GM12878 (cell line): ENCODE data around the gene DNAJC18. TPM values are rescaled to one million over a fixed set of nuclear protein-coding genes. Genes with fewer than 3 reads are reported as not detected.

ENCODE experiments used
- ATAC-seq: fragments of 200-7000 bp; cut with Tn5 transposase; 3 replicates; pipeline ENCODE4 v1.9.1; 2020; ENCODE audit warnings: mild to moderate bottlenecking, moderate library complexity
- BruUV-seq: library from RNA; stranded (reverse); fragments of 400-500 nt; replicated peaks from 2 replicates; lab custom pipeline; 2021; lab: Mats Ljungman, UMichigan
- CTCF ChIA-PET: fragments of 300-600 bp; sonication (Branson Sonifier 250); formaldehyde crosslinking; extraction: SDS; loops from one replicate; lab custom pipeline; 2021; ENCODE audit warnings: inconsistent platforms; lab: Yijun Ruan, JAX
- POLR2A ChIA-PET: fragments of 350-600 bp; formaldehyde crosslinking; extraction: SDS; loops from one replicate; lab custom pipeline; 2021; ENCODE audit warnings: inconsistent platforms; lab: Charles Lee
- RAD21 ChIA-PET: fragments of 300-600 bp; sonication (Branson Sonifier 250); formaldehyde crosslinking; loops from one replicate; lab custom pipeline; 2023; ENCODE audit warnings: antibody characterized with exemption; ENCODE audit not compliant: unreplicated experiment; lab: Charles Lee
- SMC1A ChIA-PET: fragments of 300-600 bp; sonication (Branson Sonifier 250); formaldehyde crosslinking; loops from one replicate; lab custom pipeline; 2023; ENCODE audit not compliant: unreplicated experiment, uncharacterized antibody; lab: Charles Lee
- DNase-seq: peaks from one replicate; pipeline ENCODE4 v3.0.0-alpha.2; 2011; ENCODE audit warnings: low read depth, low spot score
- FAIRE-seq: peaks from 3 replicates; lab custom pipeline; 2011; peaks lifted over from hg19 to GRCh38; lab: Jason Lieb, UNC
- H2AFZ ChIP-seq: 2 replicates; pipeline ENCODE4 v1.6.0; 2011; ENCODE audit warnings: low read depth, low read length, control low read depth; ENCODE audit not compliant: control insufficient read depth
- H3K27ac ChIP-seq: 2 replicates; pipeline ENCODE4 v1.5.1; 2011; ENCODE audit warnings: control low read depth; ENCODE audit not compliant: control insufficient read depth, insufficient read depth
- H3K27me3 ChIP-seq, 2 experiments: replicated peaks in 1 of 2; 2 replicates each; pipeline versions ENCODE4 v1.6.0 to v1.6.1; 2011; ENCODE audit warnings: low read length in 1 of 2; ENCODE audit not compliant: control insufficient read depth in 2 of 2, insufficient read depth in 2 of 2
- H3K36me3 ChIP-seq, 2 experiments: 2 replicates each; pipeline ENCODE4 v1.5.1; 2011; ENCODE audit warnings: low read length in 1 of 2; ENCODE audit not compliant: control insufficient read depth in 2 of 2, insufficient read depth in 2 of 2
- H3K4me1 ChIP-seq: 2 replicates; pipeline ENCODE4 v1.6.1; 2011; ENCODE audit warnings: mild to moderate bottlenecking, low read length, moderate library complexity, mixed read lengths; ENCODE audit not compliant: control insufficient read depth, insufficient read depth
- H3K4me2 ChIP-seq: 2 replicates; pipeline ENCODE4 v1.6.0; 2011; ENCODE audit warnings: control low read depth; ENCODE audit not compliant: control insufficient read depth, insufficient read depth
- H3K4me3 ChIP-seq: fragments of 200-600 bp; sonication (generic); 2 replicates; pipeline ENCODE4 v1.5.1; 2016
- H3K79me2 ChIP-seq: 2 replicates; pipeline ENCODE4 v1.6.0; 2011; ENCODE audit warnings: low read length; ENCODE audit not compliant: control insufficient read depth, insufficient read depth
- H3K9ac ChIP-seq: 2 replicates; pipeline ENCODE4 v1.8.0; 2011; ENCODE audit warnings: low read length, control low read depth, mixed read lengths; ENCODE audit not compliant: control insufficient read depth, insufficient read depth
- H3K9me3 ChIP-seq: replicated peaks from 3 replicates; pipeline ENCODE4 v1.5.1; 2011; ENCODE audit warnings: mild to moderate bottlenecking, low read length; ENCODE audit not compliant: control insufficient read depth, insufficient read depth
- H4K20me1 ChIP-seq: 2 replicates; pipeline ENCODE4 v1.6.0; 2011; ENCODE audit not compliant: control insufficient read depth, insufficient read depth
- NR2C2 ChIP-seq: IDR thresholded peaks from 2 replicates; pipeline ENCODE4 v1.6.1; 2011; ENCODE audit warnings: borderline replicate concordance, low read depth; ENCODE audit not compliant: control insufficient read depth, insufficient read length
- RBBP5 ChIP-seq: fragments of 200-600 bp; sonication (generic); conservative IDR thresholded peaks from 2 replicates; pipeline ENCODE4 v1.6.1; 2016
- SUPT20H ChIP-seq: IDR thresholded peaks from 2 replicates; pipeline ENCODE4 v1.6.1; 2011; ENCODE audit warnings: low read depth, mild to moderate bottlenecking, low read length, moderate library complexity, borderline replicate concordance; ENCODE audit not compliant: control insufficient read depth
- ZNF217 ChIP-seq: fragments of 450-650 bp; IDR thresholded peaks from 2 replicates; pipeline ENCODE4 v1.6.1; 2017; ENCODE audit warnings: antibody characterized with exemption, mild to moderate bottlenecking
- WGBS: methylation state at CpG from one replicate; pipeline ENCODE4 v1.1.6; 2016; ENCODE audit warnings: low lambda C conversion rate; ENCODE audit not compliant: insufficient replicate concordance, insufficient coverage; ENCODE audit errors: missing lambda C conversion rate; 5-methylcytosine and 5-hydroxymethylcytosine counted together
- in situ Hi-C: fragments of 300-500 bp; cut with MboI; formaldehyde crosslinking; loops from 9 replicates; pipeline ENCODE4 v1.14.3; 2018; ENCODE audit warnings: mixed read lengths
- intact Hi-C: fragments of 100-400 bp; cut with micrococcal nuclease; formaldehyde crosslinking; loops from one replicate; pipeline ENCODE4 v1.14.2; 2022; ENCODE audit not compliant: unreplicated experiment
- polyA plus RNA-seq, 11 experiments: library from polyadenylated mRNA; depleted of rRNA in 4 of 11; unstranded in 6 of 11; stranded (reverse) in 5 of 11; fragments of >200 nt; fragmentation: Nextera tagmentation in 4 of 11; fragmentation: Illumina TruSeq in 1 of 11; extraction: Ambion mirVana in 4 of 11; extraction: Trizol in 1 of 11; gene quantifications; 1 replicate in 1 of 11; 2 replicates in 10 of 11; pipeline versions ENCODE4 v1.2.1 to v1.2.3, GENCODE V29; 2011 to 2016; ENCODE audit warnings: inconsistent platforms in 2 of 11, missing spikeins in 2 of 11, low read depth in 1 of 11
- total RNA-seq, 4 experiments: library from RNA; depleted of rRNA in 3 of 4; stranded (reverse); fragments of >200 nt in 3 of 4; fragmentation: Illumina TruSeq in 1 of 4; extraction: Trizol in 1 of 4; gene quantifications; 2 replicates each; pipeline versions ENCODE4 v1.2.1 to v1.2.3, GENCODE V29; 2013 to 2021
- TF ChIP-seq, protein P1 (sequence below): fragments of 450-650 bp; IDR thresholded peaks from 2 replicates; pipeline ENCODE4 v1.6.1; 2014; ENCODE audit warnings: mild to moderate bottlenecking
- TF ChIP-seq, protein P2 (sequence below): fragments of 450-650 bp; IDR thresholded peaks from 2 replicates; pipeline ENCODE4 v1.6.1; 2017; ENCODE audit warnings: antibody characterized with exemption, mild to moderate bottlenecking, moderate library complexity

DNAJC18 gene
- total and polyA plus RNA-seq, 10 of the 15 experiments (the other 5 are each of a cell fraction or from before 2014, with no cell fraction given): 6.4 to 26.7 (median 17.7) TPM

DNA sequence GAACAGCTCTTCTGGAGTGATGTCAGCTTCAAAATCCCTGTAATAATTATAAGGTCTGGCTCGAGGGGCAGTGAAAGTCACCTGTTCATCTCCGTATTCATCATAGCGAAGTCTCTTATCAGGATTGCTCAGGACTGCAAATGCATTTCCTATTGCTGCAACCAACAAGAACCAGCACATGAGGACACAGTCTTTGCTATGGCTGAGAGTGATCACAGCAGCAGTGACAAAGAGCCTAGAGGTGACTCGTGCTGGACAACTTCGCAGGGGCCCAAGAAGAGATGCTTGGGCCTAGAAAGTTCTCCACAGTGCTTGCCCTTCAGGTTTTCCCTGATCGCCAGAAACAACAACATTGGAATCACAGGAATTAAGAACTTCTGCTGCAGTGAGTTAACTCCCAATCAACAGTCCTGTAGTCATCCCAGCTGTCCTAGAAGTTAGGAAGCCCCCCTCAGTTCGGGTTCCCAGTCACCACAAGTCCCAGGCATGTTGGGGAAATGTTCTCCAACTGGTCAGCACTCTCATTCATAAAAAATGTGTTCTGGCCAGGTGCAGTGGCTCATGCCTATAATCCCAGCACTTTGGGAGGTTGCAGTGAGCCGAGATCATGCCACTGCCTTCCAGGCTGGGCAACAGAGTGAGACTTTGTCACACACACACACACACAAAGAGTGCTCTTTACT, 13.0 kb downstream of the DNAJC18 start (continued):
- TF ChIP-seq, protein P1, sequence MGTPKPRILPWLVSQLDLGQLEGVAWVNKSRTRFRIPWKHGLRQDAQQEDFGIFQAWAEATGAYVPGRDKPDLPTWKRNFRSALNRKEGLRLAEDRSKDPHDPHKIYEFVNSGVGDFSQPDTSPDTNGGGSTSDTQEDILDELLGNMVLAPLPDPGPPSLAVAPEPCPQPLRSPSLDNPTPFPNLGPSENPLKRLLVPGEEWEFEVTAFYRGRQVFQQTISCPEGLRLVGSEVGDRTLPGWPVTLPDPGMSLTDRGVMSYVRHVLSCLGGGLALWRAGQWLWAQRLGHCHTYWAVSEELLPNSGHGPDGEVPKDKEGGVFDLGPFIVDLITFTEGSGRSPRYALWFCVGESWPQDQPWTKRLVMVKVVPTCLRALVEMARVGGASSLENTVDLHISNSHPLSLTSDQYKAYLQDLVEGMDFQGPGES: no peak
- TF ChIP-seq ZNF217 (no peak), SUPT20H (no peak)

DNA sequence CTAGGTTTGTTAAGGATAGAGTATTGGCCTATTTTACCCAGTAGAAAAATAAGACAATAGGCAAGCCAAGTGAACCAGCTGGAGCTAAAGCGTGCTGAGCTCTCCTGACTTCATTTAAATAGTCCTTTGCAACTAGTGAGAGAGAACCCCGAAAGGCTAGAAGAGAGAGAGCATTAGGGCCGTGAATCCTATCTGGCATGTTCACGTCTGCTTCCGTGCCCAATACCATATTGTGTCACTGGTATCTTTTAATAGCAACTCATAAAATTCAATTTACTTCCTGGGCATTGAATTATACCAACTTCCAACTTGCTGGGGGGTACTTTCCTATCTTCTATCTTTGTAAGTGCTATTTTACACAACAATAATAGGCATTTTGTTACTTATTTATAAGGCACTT, 13.8 kb downstream of the DNAJC18 start:
- Histone ChIP-seq H3K4me3 (no peak overlapping the region), H3K4me1 (no peaks in the 10 kb centered on the region), H3K4me2 (no peak overlapping the region), H3K36me3 (peaks cover 2 to 3% of the 10 kb centered on the region in 2 experiments; a peak in 2 of 4 replicates), H3K27ac (no peak overlapping the region), H3K9me3 (no peaks in the 10 kb centered on the region), H3K79me2 (no peaks in the 10 kb centered on the region), H3K27me3 (no peaks in the 10 kb centered on the region), H4K20me1 (no peaks in the 10 kb centered on the region), H3K9ac (no peak overlapping the region), H2AFZ (no peak overlapping the region)
- ATAC-seq (no peak), DNase-seq (no peak), FAIRE-seq (no peak)
- ChIA-PET CTCF (interaction anchor here (1.2 to 9.5 kb wide), 7 partner anchors 9 to 340 kb away, joined by 3 to 491 read pairs (median 5); partner anchors contain the start of gene DNAJC18), SMC1A (interaction anchor here (1.4 to 5.3 kb wide), 6 partner anchors 12 to 265 kb away, joined by 4 to 235 read pairs (median 20); partner anchors contain the start of gene DNAJC18), POLR2A (interaction anchor here (2.4 kb wide), 1 partner anchor 88 kb away, joined by 12 read pairs; no protein-coding TSS in a partner anchor), RAD21 (interaction anchor here (1.1 to 9.2 kb wide), 3 partner anchors 12 to 88 kb away, joined by 3 to 241 read pairs (median 8); no protein-coding TSS in a partner anchor)
- WGBS: 84% methylated on average over 5 of the region's 5 CpGs
- BruUV-seq: no TSS peak
- TF ChIP-seq RBBP5 (no peak), NR2C2 (no peak)
- TF ChIP-seq, protein P2, sequence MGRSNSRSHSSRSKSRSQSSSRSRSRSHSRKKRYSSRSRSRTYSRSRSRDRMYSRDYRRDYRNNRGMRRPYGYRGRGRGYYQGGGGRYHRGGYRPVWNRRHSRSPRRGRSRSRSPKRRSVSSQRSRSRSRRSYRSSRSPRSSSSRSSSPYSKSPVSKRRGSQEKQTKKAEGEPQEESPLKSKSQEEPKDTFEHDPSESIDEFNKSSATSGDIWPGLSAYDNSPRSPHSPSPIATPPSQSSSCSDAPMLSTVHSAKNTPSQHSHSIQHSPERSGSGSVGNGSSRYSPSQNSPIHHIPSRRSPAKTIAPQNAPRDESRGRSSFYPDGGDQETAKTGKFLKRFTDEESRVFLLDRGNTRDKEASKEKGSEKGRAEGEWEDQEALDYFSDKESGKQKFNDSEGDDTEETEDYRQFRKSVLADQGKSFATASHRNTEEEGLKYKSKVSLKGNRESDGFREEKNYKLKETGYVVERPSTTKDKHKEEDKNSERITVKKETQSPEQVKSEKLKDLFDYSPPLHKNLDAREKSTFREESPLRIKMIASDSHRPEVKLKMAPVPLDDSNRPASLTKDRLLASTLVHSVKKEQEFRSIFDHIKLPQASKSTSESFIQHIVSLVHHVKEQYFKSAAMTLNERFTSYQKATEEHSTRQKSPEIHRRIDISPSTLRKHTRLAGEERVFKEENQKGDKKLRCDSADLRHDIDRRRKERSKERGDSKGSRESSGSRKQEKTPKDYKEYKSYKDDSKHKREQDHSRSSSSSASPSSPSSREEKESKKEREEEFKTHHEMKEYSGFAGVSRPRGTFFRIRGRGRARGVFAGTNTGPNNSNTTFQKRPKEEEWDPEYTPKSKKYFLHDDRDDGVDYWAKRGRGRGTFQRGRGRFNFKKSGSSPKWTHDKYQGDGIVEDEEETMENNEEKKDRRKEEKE: no peak
- in situ Hi-C loops (no loop called here), intact Hi-C loops (no loop called here)
